Fibroblast of skin of scalp (primary cell): ENCODE results near the gene RAB11FIP2.
A peak's percentile ranks its signal among the peaks of the same experiment; 100 is the strongest.

Experiments used
- DNase-seq: peaks from one replicate; pipeline ENCODE4 v3.0.0-alpha.2; 2013

The RAB11FIP2 gene

DNA sequence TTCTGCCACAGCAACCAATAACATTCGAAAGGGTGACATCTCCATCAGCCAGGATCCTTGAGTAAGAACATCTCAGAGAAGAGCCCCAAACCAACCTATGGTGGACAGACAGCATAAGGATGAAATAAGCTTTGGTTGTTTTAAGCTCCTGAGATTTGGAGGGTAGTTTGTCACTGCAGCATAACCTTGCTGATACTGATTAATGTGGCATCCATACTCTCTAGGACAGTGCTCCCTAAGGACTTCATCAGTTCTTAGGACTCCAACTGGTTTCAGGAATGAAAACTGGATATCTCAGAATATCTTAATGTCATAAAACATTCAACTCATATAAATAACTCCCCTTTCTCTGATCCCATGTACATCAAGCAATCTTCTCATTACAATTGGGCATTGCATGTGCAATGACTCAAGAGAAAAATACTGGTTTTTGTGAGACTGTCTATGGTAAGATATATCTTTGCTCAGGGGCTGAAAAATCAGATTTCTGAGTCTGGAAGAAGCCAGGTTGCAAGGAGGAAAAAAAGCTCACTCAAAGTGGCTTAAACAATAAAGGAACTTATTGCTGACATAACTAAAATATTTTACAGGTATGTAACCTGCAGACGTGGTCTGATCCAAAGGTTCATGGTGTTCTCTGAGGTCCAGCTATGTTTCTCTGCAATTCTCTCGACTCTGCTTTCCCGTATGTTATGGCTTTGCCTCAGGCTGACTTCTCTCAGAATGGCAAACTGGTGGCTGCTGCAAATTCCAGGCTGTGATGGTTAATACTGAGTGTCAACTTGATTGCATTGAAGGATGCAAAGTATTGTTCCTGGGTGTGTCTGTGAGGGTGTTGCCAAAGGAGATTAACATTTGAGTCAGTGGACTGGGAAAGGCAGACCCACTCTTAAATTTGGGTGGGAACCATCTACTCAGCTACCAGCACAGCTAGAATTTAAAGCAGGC, 65.7 kb downstream of the RAB11FIP2 start:
- DNase-seq, result no peak

DNA sequence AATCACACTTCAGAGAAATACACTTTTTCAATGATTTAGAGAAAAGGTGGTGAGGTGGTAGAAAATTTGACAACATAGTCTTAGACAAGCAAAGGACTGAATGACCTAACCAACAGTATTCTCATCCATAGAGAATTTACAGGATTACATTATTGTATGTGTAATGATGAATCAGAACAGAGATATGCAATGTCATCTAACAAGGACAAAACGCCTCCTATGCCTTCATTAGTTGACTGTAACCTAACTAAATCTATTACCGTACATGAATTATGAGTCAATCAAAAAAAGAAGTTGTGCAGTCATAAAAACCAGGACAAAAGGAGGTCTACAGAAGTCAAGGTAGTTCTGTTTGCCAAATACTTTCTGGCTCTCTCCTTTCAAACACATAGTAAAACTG, 66.5 kb downstream of the RAB11FIP2 start:
- peak; percentile 72 for DNase-seq

GRCh38 chr10:117972168-117972837, 74.4 kb downstream of the RAB11FIP2 start:
- DNase-seq, result no peak

DNA sequence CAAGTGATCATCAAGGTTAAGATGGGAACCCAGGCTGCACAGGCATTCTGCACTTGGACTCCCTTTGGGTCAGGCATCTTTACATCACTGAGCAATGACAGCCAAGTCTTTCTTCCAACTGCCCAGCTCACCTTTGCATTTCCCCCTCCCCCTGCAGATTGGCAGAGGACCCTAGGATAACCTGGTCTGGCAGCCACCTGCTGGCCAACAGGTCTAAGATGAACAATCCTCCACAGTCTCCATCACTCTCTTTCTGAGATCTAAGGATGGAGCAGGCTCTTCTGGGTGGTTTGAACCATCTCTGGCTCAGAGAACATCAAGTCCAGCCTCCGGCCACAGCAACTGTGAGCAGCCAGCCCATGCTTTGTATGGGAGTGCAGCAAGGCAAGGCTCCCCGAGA, 75.8 kb downstream of the RAB11FIP2 start:
- DNase-seq, result no peak

- DNase-seq, result no peak
Measured at GRCh38 chr10:117969592-117969991, 77.1 kb downstream of the RAB11FIP2 start.

DNA sequence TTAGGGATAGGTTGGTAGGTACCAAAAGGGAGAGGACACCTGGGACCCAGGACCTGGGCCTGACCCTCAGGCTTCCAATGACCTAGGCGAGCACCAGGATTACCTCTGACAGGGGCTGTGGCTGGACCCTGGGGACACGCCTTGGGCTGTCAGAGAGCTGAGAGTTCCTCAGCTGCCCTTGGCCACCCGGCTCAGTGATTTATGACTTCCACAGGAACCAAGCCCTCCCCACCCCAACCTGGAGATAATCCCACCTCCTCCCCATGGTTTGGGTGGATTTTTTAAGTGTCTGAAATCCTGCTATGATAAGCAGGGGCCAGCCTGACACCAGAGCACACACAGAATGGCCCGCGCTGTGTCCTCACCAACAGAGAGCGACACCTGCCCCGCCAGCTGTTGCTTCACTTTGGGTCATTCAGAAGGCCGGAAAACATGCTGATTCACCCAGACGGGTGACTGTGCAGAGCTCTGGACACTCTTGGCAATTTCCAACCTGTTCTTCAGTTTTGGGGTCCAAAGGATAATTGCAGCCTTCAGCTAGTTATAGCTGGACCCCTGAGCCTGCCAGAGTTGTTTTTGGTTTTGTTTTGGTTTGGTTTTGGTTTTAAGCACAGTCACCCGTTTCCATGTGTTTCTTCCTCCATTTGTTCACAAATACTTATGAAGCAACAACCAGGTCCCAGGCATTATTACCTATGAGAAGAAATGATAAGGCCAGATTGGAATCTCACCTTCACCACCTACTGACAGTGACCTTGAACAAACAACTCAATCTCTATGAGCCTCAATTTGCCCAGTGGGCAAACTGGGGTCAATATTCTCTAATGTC, 78.2 kb downstream of the RAB11FIP2 start:
- DNase-seq, result no peak

GRCh38 chr10:117967149-117967650, 79.5 kb downstream of the RAB11FIP2 start:
- no peak for DNase-seq

DNA sequence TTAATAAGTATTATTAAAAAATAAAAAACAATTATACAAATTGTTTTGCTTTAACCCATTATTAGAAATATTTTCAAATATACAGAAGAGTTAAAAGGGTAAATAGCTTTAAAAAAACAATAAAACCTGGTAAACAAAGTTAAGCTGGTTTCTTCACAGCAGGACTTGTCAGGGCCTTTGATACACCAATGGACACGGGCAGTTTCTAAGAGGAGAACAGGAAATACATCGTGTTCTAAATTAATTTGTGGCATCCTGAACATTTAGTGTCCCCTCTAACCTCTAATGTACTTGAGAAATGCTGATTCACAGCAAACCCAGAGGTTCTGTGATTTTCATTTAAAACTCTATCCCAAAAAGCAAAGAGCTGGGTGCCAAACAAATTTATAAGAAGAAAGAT, 80.8 kb downstream of the RAB11FIP2 start:
- no peak for DNase-seq

DNA sequence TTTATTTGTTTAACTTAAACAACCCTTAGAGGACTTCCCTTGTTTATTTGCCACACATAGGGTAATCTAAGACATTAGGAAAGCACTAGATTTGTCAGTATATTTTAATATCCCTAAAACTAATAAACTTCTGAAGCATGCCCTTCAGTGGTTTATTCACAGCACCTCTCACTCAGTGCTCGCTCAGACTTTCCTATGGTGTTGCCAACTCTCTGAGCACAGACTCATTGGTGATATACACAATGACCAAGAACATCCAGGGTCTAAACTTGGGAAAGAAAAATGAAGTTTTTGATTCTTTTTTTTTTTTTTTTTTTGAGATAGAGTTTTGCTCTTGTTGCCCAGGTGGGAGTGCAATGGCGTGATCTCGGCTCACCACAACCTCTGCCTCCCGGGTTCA, 82.2 kb downstream of the RAB11FIP2 start:
- no peak for DNase-seq

DNA sequence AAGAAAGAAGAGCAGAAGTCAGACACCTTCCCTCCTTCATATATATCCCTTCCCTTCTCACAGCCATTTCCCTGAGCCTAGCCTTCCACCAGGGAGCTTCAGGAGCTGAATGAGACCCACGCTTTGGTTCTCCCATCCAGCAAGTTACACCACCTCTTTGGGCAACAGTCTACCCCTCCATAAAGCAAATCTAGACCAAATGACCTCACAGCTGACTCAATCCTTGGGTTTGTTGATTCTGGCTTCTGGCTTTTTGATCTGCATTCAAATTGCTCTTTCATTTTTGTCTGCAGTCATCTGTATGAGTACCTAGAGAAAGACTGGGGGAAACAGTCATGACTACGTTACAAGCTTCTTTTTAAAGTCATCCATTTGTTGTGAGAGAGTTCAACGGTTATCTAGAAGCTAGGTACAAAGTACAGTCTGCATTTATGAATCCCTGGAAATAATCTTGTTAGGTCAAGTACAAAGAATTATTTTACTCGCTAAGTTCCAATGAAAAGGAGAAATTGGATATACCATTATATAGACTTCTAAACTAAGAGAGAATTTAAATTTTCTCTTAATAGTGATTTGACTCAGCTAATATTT, 86.3 kb downstream of the RAB11FIP2 start:
- no peak for DNase-seq

DNA sequence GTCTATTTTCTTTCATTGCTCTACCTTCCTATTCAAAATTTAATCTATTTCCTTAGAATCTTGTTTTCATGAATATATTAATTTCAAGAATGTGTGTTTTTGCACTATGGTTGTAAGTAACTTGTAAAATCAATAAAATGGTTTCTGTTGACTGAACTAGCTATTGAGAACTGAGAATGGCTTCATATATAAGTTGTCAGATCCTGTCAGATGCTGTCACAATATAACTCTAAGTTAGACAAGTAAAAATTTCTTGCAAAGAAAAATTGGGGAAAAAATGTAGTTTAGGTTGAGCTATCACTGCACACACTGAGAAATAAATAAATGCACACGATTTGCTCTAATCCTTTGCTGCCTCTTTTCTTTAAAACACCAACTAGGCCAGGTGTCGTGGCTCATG, 89.8 kb downstream of the RAB11FIP2 start:
- no peak for DNase-seq

DNA sequence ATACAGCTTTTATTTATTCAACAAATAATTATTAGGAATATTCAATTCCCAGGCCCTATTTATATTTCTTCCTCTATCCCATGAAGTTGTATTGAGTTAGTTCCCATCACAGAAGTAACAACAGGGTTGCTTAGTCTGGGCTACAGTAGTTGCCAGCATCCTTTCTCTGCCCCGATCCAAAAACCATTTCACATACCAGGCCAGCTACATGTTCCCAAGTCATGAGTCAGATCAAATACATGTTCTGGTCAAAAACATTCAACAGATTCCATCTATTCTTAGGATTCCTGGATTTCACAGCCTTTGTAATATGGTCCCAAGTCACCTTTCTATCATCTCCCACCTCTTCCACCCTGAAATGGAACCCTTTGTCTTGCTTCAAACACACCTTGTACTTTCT, 91.6 kb downstream of the RAB11FIP2 start:
- DNase-seq, result peak; percentile 56
